Natural killer cell (primary cell): ENCODE data around the gene PMM1. TPM values are rescaled to one million over a fixed set of nuclear protein-coding genes. Genes with fewer than 3 reads are reported as not detected.

Experiments
- ATAC-seq, 3 donors: fragments of 150-1000 bp in 2 of 3; fragments of 200-7000 bp in 1 of 3; cut with Tn5 transposase; 1 replicate in 1 of 3; 2 replicates in 2 of 3; pipeline ENCODE4 v1.10.0; 2021; ENCODE audit warnings: mild to moderate bottlenecking in 2 of 3, moderate library complexity in 2 of 3
- DNase-seq, 2 donors: peaks; one replicate each; pipeline versions ENCODE4 v3.0.0 to v3.0.0-alpha.2; 2013 to 2021; ENCODE audit warnings: mixed read lengths in 1 of 2
- H3K27ac ChIP-seq: one replicate; pipeline ENCODE4 v1.5.1; 2013; ENCODE audit warnings: mild to moderate bottlenecking, low read length
- H3K27me3 ChIP-seq: one replicate; pipeline ENCODE4 v1.6.1; 2013; ENCODE audit warnings: low read length; ENCODE audit not compliant: control insufficient read depth, insufficient read depth
- H3K36me3 ChIP-seq: one replicate; pipeline ENCODE4 v1.6.1; 2013; ENCODE audit warnings: low read length; ENCODE audit not compliant: control insufficient read depth, insufficient read depth
- H3K4me1 ChIP-seq: one replicate; pipeline ENCODE4 v1.6.1; 2013; ENCODE audit warnings: low read length; ENCODE audit not compliant: control insufficient read depth, insufficient read depth
- H3K4me3 ChIP-seq: one replicate; pipeline ENCODE4 v1.5.1; 2013; ENCODE audit warnings: low read length
- H3K9me3 ChIP-seq: one replicate; pipeline ENCODE4 v1.6.1; 2013; ENCODE audit warnings: low read length; ENCODE audit not compliant: control insufficient read depth, insufficient read depth
- H3K27ac Mint-ChIP-seq, 2 donors: one replicate each; pipeline ENCODE4 v1.8.0; 2022; ENCODE audit warnings: mild to moderate bottlenecking in 2 of 2, mixed read lengths in 2 of 2, moderate library complexity in 1 of 2
- H3K27me3 Mint-ChIP-seq, 2 donors: one replicate each; pipeline ENCODE4 v1.8.0; 2022; ENCODE audit warnings: low read depth in 2 of 2, mixed read lengths in 2 of 2
- H3K36me3 Mint-ChIP-seq: one replicate; pipeline ENCODE4 v1.8.0; 2022; ENCODE audit warnings: mixed read lengths
- H3K4me1 Mint-ChIP-seq, 2 donors: one replicate each; pipeline ENCODE4 v1.8.0; 2022; ENCODE audit warnings: mixed read lengths in 2 of 2
- H3K4me3 Mint-ChIP-seq: one replicate; pipeline ENCODE4 v1.8.0; 2022; ENCODE audit warnings: mild to moderate bottlenecking, moderate library complexity, mixed read lengths
- H3K9me3 Mint-ChIP-seq, 2 donors: one replicate each; pipeline ENCODE4 v1.8.0; 2022; ENCODE audit warnings: mixed read lengths in 2 of 2
- WGBS: methylation state at CpG from one replicate; pipeline ENCODE4 v1.1.7; 2013; ENCODE audit warnings: missing lambda C conversion rate; ENCODE audit not compliant: insufficient coverage; 5-methylcytosine and 5-hydroxymethylcytosine counted together
- intact Hi-C: fragments of 100-400 bp; cut with micrococcal nuclease; formaldehyde crosslinking; loops from one replicate; pipeline ENCODE4 v1.14.2; 2022
- total RNA-seq, 4 donors: library from RNA; stranded (reverse); fragments of 120-200 nt in 1 of 4; gene quantifications; one replicate each; pipeline versions ENCODE4 v1.2.3 to v1.2.4, GENCODE V29; 2013 to 2022
- TF ChIP-seq, protein P1 (sequence below): fragments of 200-600 bp; IDR thresholded peaks from one replicate; pipeline ENCODE4 v1.8.0; 2022; ENCODE audit warnings: antibody characterized with exemption

Gene PMM1
- total RNA-seq, 3 donors from 2014 or later (not counting 1 experiment from before 2014, with no cell fraction given): 13.1 to 20.4 (median 16.4) TPM

DNA sequence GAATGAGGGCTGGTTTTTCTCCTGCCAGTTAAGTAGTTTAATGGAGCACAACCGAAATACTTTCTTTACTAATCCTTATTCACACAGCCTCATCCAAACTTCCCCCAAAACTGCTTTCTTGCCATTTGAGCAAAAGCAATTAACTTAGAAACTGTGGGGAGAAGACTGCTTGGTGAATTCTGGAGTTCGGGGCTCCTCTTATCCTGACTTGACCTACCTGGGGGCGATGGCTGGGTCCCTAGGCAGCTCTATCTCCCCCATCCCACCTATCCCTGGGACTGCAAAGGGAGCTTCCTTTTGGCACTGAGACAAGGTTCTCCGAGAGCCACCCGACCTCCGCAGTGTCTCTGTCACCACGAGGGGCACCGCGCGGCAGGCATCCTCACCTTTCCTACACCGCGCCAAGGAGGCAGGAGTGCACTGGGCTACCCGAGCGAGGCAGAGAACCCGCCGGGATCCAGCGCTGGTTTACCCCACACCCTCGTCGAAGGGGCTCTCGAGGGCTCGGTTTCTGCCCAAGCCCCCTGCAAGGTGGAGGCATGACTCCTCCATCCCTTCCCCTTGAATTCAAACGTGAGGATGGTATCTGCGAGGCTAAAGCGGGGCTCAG is 30.4 kb upstream of the PMM1 start:
- Mint-ChIP-seq H3K36me3 (no peaks in the 10 kb centered on the region), H3K9me3 (no peaks in the 10 kb centered on the region), H3K27ac (peak overlapping the region; percentile 97 to 100), H3K4me3 (peak overlapping the region; percentile 100), H3K4me1 (peaks cover 21 to 27% of the 10 kb centered on the region in 2 donors), H3K27me3 (no peaks in the 10 kb centered on the region)
- no peaks in the 10 kb centered on the region for H3K9me3 ChIP-seq
- no peaks in the 10 kb centered on the region for H3K27me3 ChIP-seq
- ATAC-seq (no peak), DNase-seq (peak; percentile 28 to 65)
- H3K4me1 ChIP-seq: peaks cover 13% of the 10 kb centered on the region
- peaks cover 18% of the 10 kb centered on the region for H3K36me3 ChIP-seq
- TF ChIP-seq, protein P1, sequence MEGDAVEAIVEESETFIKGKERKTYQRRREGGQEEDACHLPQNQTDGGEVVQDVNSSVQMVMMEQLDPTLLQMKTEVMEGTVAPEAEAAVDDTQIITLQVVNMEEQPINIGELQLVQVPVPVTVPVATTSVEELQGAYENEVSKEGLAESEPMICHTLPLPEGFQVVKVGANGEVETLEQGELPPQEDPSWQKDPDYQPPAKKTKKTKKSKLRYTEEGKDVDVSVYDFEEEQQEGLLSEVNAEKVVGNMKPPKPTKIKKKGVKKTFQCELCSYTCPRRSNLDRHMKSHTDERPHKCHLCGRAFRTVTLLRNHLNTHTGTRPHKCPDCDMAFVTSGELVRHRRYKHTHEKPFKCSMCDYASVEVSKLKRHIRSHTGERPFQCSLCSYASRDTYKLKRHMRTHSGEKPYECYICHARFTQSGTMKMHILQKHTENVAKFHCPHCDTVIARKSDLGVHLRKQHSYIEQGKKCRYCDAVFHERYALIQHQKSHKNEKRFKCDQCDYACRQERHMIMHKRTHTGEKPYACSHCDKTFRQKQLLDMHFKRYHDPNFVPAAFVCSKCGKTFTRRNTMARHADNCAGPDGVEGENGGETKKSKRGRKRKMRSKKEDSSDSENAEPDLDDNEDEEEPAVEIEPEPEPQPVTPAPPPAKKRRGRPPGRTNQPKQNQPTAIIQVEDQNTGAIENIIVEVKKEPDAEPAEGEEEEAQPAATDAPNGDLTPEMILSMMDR: no peak
- H3K4me3 ChIP-seq: peak overlapping the region; percentile 89
- peak overlapping the region; percentile 79 for H3K27ac ChIP-seq
- intact Hi-C loops: no loop called here
- WGBS: under 1% methylated on average over 23 of the region's 24 CpGs

DNA sequence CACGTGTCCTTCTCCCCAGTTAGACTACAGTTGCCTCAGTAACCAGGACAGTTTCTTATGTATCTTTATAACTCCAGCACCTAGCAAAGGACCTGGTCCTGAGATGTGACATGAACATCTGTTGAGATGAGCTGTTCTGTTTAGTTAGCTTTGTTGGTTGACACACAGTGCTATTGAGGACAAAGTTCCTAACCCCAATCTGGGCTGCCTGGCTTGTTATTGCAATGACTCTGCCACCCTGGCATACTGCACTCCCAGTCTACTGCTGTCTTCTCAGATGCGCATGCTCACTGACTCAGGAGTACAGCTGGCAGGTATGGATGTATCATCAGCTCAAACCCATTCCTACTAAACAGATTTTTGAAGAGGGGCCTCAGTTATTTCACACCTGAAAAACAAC is 23.8 kb upstream of the PMM1 start:
- intact Hi-C loops: no loop called here
- Histone ChIP-seq H3K36me3 (peaks cover 3% of the 10 kb centered on the region), H3K27ac (no peak overlapping the region), H3K4me1 (no peaks in the 10 kb centered on the region), H3K27me3 (peaks cover under 1% of the 10 kb centered on the region), H3K4me3 (no peak overlapping the region), H3K9me3 (no peaks in the 10 kb centered on the region)
- Mint-ChIP-seq H3K4me1 (peaks cover 0 to 13% of the 10 kb centered on the region in 2 donors), H3K27me3 (peaks cover 2 to 4% of the 10 kb centered on the region in 2 donors), H3K27ac (no peak overlapping the region), H3K4me3 (no peak overlapping the region), H3K36me3 (peaks cover 2% of the 10 kb centered on the region), H3K9me3 (no peaks in the 10 kb centered on the region)
- WGBS: 90% methylated on average over 2 of the region's 2 CpGs
- no peak for ATAC-seq
- TF ChIP-seq, protein P1: no peak
- no peak for DNase-seq

DNA sequence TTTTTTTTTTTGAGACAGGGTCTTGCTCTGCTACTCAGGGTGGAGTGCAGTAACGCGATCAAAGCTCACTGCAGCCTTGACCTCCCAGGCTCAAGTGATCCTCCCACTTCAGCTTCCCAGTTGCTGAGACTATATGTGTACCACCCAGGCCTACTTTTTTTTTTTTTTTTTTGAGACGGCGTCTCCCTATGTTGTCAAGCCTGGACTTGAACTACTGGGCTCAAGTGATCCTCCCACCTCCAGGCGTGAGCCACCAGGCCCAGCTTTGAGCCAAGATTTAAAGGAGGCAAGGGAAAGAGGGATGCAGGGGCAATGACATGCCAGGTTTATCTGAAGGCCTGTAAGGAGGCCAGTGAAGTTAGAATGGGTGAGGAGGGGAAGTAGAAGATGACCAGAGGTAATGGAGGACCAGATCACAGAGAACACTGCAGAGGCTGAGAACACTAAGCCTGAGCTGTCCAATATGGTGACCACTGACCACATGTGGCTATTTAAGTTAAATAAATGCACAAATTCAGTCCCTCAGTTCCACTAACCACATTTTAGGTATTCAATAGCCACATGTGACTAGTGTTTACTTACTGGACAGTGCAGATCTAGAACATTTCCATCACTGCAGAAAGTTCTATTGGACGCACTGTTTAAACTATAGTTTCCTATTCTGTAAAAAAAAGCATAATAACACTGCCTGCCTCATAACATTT is 23.1 kb upstream of the PMM1 start:
- Histone ChIP-seq H3K36me3 (peaks cover 3% of the 10 kb centered on the region), H3K4me3 (no peak overlapping the region), H3K9me3 (no peaks in the 10 kb centered on the region), H3K27me3 (peaks cover 2% of the 10 kb centered on the region), H3K27ac (no peak overlapping the region), H3K4me1 (no peaks in the 10 kb centered on the region)
- Mint-ChIP-seq H3K27ac (no peak overlapping the region), H3K9me3 (no peaks in the 10 kb centered on the region), H3K4me1 (peaks cover 0 to 15% of the 10 kb centered on the region in 2 donors), H3K4me3 (no peak overlapping the region), H3K36me3 (peaks cover 6% of the 10 kb centered on the region), H3K27me3 (peaks cover 7 to 11% of the 10 kb centered on the region in 2 donors)
- no peak for ATAC-seq
- intact Hi-C loops: no loop called here
- no peak for DNase-seq
- TF ChIP-seq, protein P1: no peak
- 94% methylated on average over 6 of the region's 6 CpGs for WGBS
